HEK293 (cell line): ENCODE results near the gene PCDH1.

Source experiments
- BCL6B ChIP-seq: fragments of 450-650 bp; formaldehyde crosslinking; IDR thresholded peaks from 2 replicates; pipeline ENCODE4 v1.5.1; 2017; ENCODE audit warnings: missing biosample characterization, missing genetic modification characterization
- GLIS1 ChIP-seq: fragments of 450-650 bp; formaldehyde crosslinking; IDR thresholded peaks from 2 replicates; pipeline ENCODE4 v1.5.1; 2016; ENCODE audit warnings: missing biosample characterization, missing genetic modification characterization
- GLIS2 ChIP-seq: fragments of 450-650 bp; formaldehyde crosslinking; IDR thresholded peaks from 2 replicates; pipeline ENCODE4 v1.5.1; 2016; ENCODE audit warnings: missing biosample characterization, missing genetic modification characterization
- KLF8 ChIP-seq: fragments of 450-650 bp; formaldehyde crosslinking; IDR thresholded peaks from 2 replicates; pipeline ENCODE4 v1.5.1; 2016; ENCODE audit warnings: missing biosample characterization, missing genetic modification characterization
- KLF9 ChIP-seq: fragments of 450-650 bp; formaldehyde crosslinking; IDR thresholded peaks from 2 replicates; pipeline ENCODE4 v1.5.1; 2016; ENCODE audit warnings: missing biosample characterization, missing genetic modification characterization, low read depth
- OVOL3 ChIP-seq: fragments of 450-650 bp; formaldehyde crosslinking; IDR thresholded peaks from 2 replicates; pipeline ENCODE4 v1.5.1; 2016; ENCODE audit warnings: missing biosample characterization, missing genetic modification characterization
- PRDM1 ChIP-seq: fragments of 450-650 bp; formaldehyde crosslinking; IDR thresholded peaks from 2 replicates; pipeline ENCODE4; 2016; ENCODE audit warnings: missing biosample characterization, missing genetic modification characterization
- PRDM4 ChIP-seq: fragments of 450-650 bp; formaldehyde crosslinking; IDR thresholded peaks from 2 replicates; pipeline ENCODE4 v1.5.1; 2017; ENCODE audit warnings: missing biosample characterization, missing genetic modification characterization
- SP7 ChIP-seq: fragments of 450-650 bp; formaldehyde crosslinking; IDR thresholded peaks from 2 replicates; pipeline ENCODE4 v1.5.1; 2016; ENCODE audit warnings: missing biosample characterization, missing genetic modification characterization
- TSHZ1 ChIP-seq: fragments of 450-650 bp; formaldehyde crosslinking; IDR thresholded peaks from 2 replicates; pipeline ENCODE4 v1.5.1; 2016; ENCODE audit warnings: missing biosample characterization, missing genetic modification characterization, borderline replicate concordance
- YY1 ChIP-seq: fragments of 450-650 bp; formaldehyde crosslinking; IDR thresholded peaks from 2 replicates; pipeline ENCODE4 v1.5.1; 2018; ENCODE audit warnings: missing biosample characterization, missing genetic modification characterization
- ZBTB44 ChIP-seq: fragments of 450-650 bp; IDR thresholded peaks from 2 replicates; pipeline ENCODE4 v1.5.1; 2018; ENCODE audit warnings: missing biosample characterization, mild to moderate bottlenecking, missing genetic modification characterization
- ZBTB6 ChIP-seq: fragments of 450-650 bp; formaldehyde crosslinking; IDR thresholded peaks from 2 replicates; pipeline ENCODE4 v1.5.1; 2017; ENCODE audit warnings: missing biosample characterization, missing genetic modification characterization
- ZFHX2 ChIP-seq: fragments of 450-650 bp; formaldehyde crosslinking; conservative IDR thresholded peaks from 2 replicates; pipeline ENCODE4 v1.5.1; 2016; ENCODE audit warnings: missing biosample characterization, missing genetic modification characterization
- ZNF157 ChIP-seq: fragments of 450-650 bp; formaldehyde crosslinking; IDR thresholded peaks from 2 replicates; pipeline ENCODE4 v1.5.1; 2016; ENCODE audit warnings: missing biosample characterization, missing genetic modification characterization
- ZNF174 ChIP-seq: fragments of 450-650 bp; formaldehyde crosslinking; IDR thresholded peaks from 2 replicates; pipeline ENCODE4 v1.5.0; 2017; ENCODE audit warnings: missing biosample characterization, mild to moderate bottlenecking, missing genetic modification characterization
- ZNF175 ChIP-seq: fragments of 450-650 bp; formaldehyde crosslinking; IDR thresholded peaks from 2 replicates; pipeline ENCODE4 v1.5.1; 2016; ENCODE audit warnings: missing biosample characterization, missing genetic modification characterization
- ZNF211 ChIP-seq: fragments of 450-650 bp; formaldehyde crosslinking; IDR thresholded peaks from 2 replicates; pipeline ENCODE4 v1.5.1; 2016; ENCODE audit warnings: low read depth, missing biosample characterization, missing genetic modification characterization
- ZNF214 ChIP-seq: fragments of 450-650 bp; formaldehyde crosslinking; IDR thresholded peaks from 2 replicates; pipeline ENCODE4 v1.5.1; 2017; ENCODE audit warnings: missing biosample characterization, mild to moderate bottlenecking, missing genetic modification characterization, borderline replicate concordance
- ZNF26 ChIP-seq: fragments of 450-650 bp; formaldehyde crosslinking; IDR thresholded peaks from 2 replicates; pipeline ENCODE4 v1.5.1; 2016; ENCODE audit warnings: missing biosample characterization, missing genetic modification characterization
- ZNF391 ChIP-seq: fragments of 450-650 bp; formaldehyde crosslinking; IDR thresholded peaks from 2 replicates; pipeline ENCODE4 v1.5.1; 2016; ENCODE audit warnings: low read depth, missing biosample characterization, missing genetic modification characterization, borderline replicate concordance
- ZNF423 ChIP-seq: fragments of 450-650 bp; formaldehyde crosslinking; IDR thresholded peaks from 2 replicates; pipeline ENCODE4 v1.5.1; 2016; ENCODE audit warnings: missing biosample characterization, missing genetic modification characterization
- ZNF654 ChIP-seq: fragments of 450-650 bp; formaldehyde crosslinking; IDR thresholded peaks from 2 replicates; pipeline ENCODE4 v1.5.1; 2016; ENCODE audit warnings: low read depth, missing biosample characterization, missing genetic modification characterization
- ZNF658 ChIP-seq: fragments of 450-650 bp; formaldehyde crosslinking; IDR thresholded peaks from 2 replicates; pipeline ENCODE4; 2016; ENCODE audit warnings: missing biosample characterization, missing genetic modification characterization
- ZNF670 ChIP-seq: fragments of 450-650 bp; formaldehyde crosslinking; IDR thresholded peaks from 2 replicates; pipeline ENCODE4 v1.5.1; 2016; ENCODE audit warnings: missing biosample characterization, missing genetic modification characterization, low read depth
- ZNF677 ChIP-seq: fragments of 450-650 bp; IDR thresholded peaks from 2 replicates; pipeline ENCODE4 v1.5.0; 2018; ENCODE audit warnings: missing biosample characterization, mild to moderate bottlenecking, missing genetic modification characterization, moderate library complexity
- ZNF768 ChIP-seq: fragments of 450-650 bp; formaldehyde crosslinking; IDR thresholded peaks from 2 replicates; pipeline ENCODE4 v1.5.1; 2018; ENCODE audit warnings: missing biosample characterization, mild to moderate bottlenecking, missing genetic modification characterization
- ZNF792 ChIP-seq: fragments of 450-650 bp; formaldehyde crosslinking; IDR thresholded peaks from 2 replicates; pipeline ENCODE4 v1.5.1; 2016; ENCODE audit warnings: missing biosample characterization, missing genetic modification characterization

PCDH1 gene

DNA sequence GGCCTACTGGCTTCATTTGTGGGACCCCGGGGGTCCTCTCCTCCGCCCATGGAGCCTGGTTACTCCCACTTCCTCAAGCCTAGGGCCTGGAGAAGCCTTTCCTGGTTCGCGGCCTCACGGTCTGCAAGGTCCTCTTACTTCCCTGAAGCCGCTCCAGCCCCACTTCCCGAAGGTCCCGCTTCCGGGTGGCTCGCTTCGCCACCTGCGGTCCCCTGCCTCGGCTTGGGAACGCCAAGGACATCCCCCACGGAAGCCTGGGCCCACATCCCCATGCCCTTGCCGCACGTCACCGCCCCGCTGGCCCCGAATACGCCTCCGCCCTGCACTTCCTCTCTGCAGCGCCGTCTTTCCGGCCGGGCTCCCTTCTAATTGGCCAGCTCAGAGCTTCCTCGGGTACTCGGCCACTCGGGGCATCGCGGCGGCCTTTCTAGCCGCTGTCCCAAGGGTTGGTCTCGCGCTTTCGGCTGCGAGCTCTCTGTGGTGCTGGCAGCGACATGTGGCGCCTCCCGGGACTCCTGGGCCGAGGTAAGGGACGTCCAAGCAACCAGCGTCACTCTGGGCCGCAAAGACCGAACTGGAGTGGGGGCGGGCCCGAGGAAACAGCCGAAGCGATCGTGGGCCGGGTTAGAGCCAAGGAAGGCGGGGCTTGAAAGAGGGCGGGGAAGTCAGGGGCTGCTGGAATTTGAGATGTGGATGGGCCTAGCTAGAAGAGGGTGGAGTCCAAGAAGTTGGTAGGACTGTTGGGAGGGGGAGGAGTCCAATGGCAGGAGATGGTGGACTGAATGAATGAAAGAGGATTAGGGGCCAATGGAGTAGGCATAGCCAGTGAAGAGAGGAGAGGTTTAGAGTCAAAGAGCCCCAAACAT is 45.5 kb upstream of the PCDH1 start, which contains the start of gene DELE1 (continued):
- TF ChIP-seq ZBTB44 (tag by site-specific recombination): peak; percentile 86
- peak; percentile 78 for TF ChIP-seq SP7
- TF ChIP-seq BCL6B (tag by site-specific recombination): no peak
- TF ChIP-seq ZNF391: no peak
- no peak for TF ChIP-seq ZNF26 (tag by site-specific recombination)
- TF ChIP-seq ZNF423 (tag by site-specific recombination): no peak
- no peak for TF ChIP-seq ZNF157
- TF ChIP-seq ZNF792: no peak
- TF ChIP-seq ZNF768: no peak
- TF ChIP-seq PRDM1 (tag by site-specific recombination): no peak
- TF ChIP-seq GLIS1 (tag by site-specific recombination): peak; percentile 59
- TF ChIP-seq YY1 (tag by site-specific recombination): 0 out of 2 replicates have a peak, but pooled peaks have one; percentile 1
- TF ChIP-seq ZNF677 (tag by site-specific recombination): no peak
- TF ChIP-seq ZNF175 (tag by site-specific recombination): no peak
- no peak for TF ChIP-seq ZNF214 (tag by site-specific recombination)
- TF ChIP-seq ZNF174 (tag by site-specific recombination): no peak
- TF ChIP-seq TSHZ1: no peak
- TF ChIP-seq PRDM4 (tag by site-specific recombination): no peak
- no peak for TF ChIP-seq OVOL3
- TF ChIP-seq KLF8: no peak; the same call in none of the 2 replicates
- no peak for TF ChIP-seq ZNF658 (tag by site-specific recombination)
- no peak for TF ChIP-seq ZNF211 (tag by site-specific recombination)
- TF ChIP-seq ZFHX2 (tag by site-specific recombination): peak; percentile 87
- no peak; the same call in 1 of the 2 replicates for TF ChIP-seq ZBTB6
- TF ChIP-seq ZNF654 (tag by site-specific recombination): no peak
- TF ChIP-seq ZNF670 (tag by site-specific recombination): no peak
- peak; percentile 92 for TF ChIP-seq GLIS2
- peak; percentile 91 for TF ChIP-seq KLF9
